Spleen (tissue), 7 donors: ENCODE data around the gene IFNA16.

Experiments
- POLR2A ChIP-seq, 3 donors: fragments of 450-650 bp; IDR thresholded peaks; one replicate each; pipeline ENCODE4 v1.5.1; 2017; ENCODE audit warnings: antibody characterized with exemption in 3 of 3, mild to moderate bottlenecking in 1 of 3
- TF ChIP-seq, protein P1 (sequence below), 11 experiments: fragments of 200-600 bp in 7 of 11; fragments of 450-650 bp in 4 of 11; sonication (generic) in 4 of 11; IDR thresholded peaks in 8 of 11; conservative IDR thresholded peaks in 3 of 11; 1 replicate in 7 of 11; 2 replicates in 4 of 11; pipeline versions ENCODE4 v1.4.0 to v1.8.0; 2016 to 2021; ENCODE audit warnings: antibody characterized with exemption in 11 of 11, inconsistent platforms in 4 of 11, mild to moderate bottlenecking in 1 of 11
- donor health status: DM: no; HTN: no; CAD: no; lungs with moderate emphysema.
- donor health status: DM: no; HTN: no; CAD: no.
- donor health status: DM: no; HTN: no; CAD: no.

DNA sequence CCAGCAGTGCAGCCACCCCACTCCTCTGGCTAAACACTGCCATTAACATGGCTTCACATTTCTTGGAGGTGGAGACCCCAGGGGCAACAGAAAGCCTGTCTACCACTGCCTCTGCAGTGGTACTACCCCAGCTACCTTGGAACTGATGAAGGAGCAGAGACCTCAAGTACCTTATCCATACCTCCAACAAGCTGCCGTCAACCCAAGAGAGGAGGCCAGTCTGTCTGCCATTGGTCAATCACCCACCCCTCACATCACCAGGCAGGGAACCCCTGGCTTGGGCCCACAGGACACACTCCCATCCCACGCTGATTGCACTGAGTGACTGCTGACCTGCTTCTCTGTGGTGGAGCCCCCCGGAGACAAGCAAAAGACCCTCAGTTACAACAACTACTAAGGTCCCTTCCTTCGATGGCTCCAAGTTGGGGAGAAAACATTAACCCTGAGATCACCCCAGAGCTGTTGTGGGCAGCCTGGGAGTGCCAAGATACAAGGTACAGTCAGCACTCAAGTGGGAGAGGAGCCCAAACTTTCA is 17.1 kb upstream of the IFNA16 start:
- no peak for TF ChIP-seq POLR2A (IDR thresholded peaks at IDR 0.05)
- TF ChIP-seq, protein P1, sequence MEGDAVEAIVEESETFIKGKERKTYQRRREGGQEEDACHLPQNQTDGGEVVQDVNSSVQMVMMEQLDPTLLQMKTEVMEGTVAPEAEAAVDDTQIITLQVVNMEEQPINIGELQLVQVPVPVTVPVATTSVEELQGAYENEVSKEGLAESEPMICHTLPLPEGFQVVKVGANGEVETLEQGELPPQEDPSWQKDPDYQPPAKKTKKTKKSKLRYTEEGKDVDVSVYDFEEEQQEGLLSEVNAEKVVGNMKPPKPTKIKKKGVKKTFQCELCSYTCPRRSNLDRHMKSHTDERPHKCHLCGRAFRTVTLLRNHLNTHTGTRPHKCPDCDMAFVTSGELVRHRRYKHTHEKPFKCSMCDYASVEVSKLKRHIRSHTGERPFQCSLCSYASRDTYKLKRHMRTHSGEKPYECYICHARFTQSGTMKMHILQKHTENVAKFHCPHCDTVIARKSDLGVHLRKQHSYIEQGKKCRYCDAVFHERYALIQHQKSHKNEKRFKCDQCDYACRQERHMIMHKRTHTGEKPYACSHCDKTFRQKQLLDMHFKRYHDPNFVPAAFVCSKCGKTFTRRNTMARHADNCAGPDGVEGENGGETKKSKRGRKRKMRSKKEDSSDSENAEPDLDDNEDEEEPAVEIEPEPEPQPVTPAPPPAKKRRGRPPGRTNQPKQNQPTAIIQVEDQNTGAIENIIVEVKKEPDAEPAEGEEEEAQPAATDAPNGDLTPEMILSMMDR (IDR thresholded peaks at IDR 0.05 in 8 of 11, conservative IDR thresholded peaks at IDR 0.05 in 3 of 11), result no peak
